ENCODE results near the gene EIF4A2.

DNA sequence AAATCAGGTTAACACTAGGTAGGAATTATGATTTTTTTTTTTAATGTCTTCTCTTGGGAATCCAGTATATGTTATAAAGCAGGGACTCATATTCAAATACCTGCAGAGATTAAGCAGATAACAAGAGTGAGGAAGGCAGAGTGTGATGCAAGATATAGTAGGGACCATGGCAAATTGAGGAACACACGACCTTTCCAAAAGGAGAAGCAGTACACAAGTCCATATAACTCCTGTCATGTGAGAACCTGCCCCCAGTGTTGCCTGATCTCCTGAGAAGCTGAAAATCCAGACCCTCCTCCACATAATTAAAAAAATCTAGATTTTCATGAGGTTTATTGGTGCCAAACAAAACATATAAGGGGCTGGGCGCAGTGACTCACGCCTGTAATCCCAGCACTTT, 19.3 kb downstream of the EIF4A2 start:
- TF ChIP-seq FOXM1 (IDR thresholded peaks at IDR 0.05; ENCODE audit: borderline replicate concordance, low read depth) (no peak), CEBPB (IDR thresholded peaks at IDR 0.05) (no peak)

Data from Ishikawa (cell line).